ENCODE data around the gene PAF1.

GRCh38 chr19:39424934-39425333 is 34.0 kb upstream of the PAF1 start:
- TF ChIP-seq POLR2AphosphoS5 (IDR thresholded peaks at IDR 0.05; ENCODE audit: low read depth) (no peak), GABPA (IDR thresholded peaks at IDR 0.05; ENCODE audit: low read depth) (no peak), CTCF (IDR thresholded peaks at IDR 0.05; ENCODE audit: insufficient read depth, low read length) (no peak), REST (IDR thresholded peaks at IDR 0.05; ENCODE audit: insufficient replicate concordance, low read depth) (no peak), SPI1 (IDR thresholded peaks at IDR 0.05; ENCODE audit: borderline replicate concordance, low read depth) (no peak)

All from HL-60 (cell line).